Upper lobe of left lung (tissue), 6 donors: ENCODE results near the gene RAB40B. TPM values are rescaled to one million over a fixed set of nuclear protein-coding genes. Genes with fewer than 3 reads are reported as not detected.
A peak's percentile ranks its signal among the peaks of the same experiment; 100 is the strongest.

ENCODE experiments used
- ATAC-seq, 2 donors: fragments of 200-7000 bp; cut with Tn5 transposase; one replicate each; pipeline ENCODE4 v1.9.1; 2022; ENCODE audit warnings: mild to moderate bottlenecking in 2 of 2, moderate library complexity in 2 of 2; ENCODE audit not compliant: low FRiP score in 2 of 2
- DNase-seq, 2 donors: peaks; one replicate each; pipeline ENCODE4 v3.0.0-alpha.2; 2019 to 2020
- H3K27ac ChIP-seq, 4 donors: fragments of 200-600 bp; sonication (generic); one replicate each; pipeline ENCODE4 v1.5.1; 2016 to 2019
- H3K27me3 ChIP-seq, 4 donors: fragments of 200-600 bp; sonication (generic); one replicate each; pipeline ENCODE4 v1.5.1; 2017 to 2019
- H3K36me3 ChIP-seq, 4 donors: fragments of 200-600 bp; sonication (generic); one replicate each; pipeline ENCODE4 v1.5.1; 2016 to 2019
- H3K4me1 ChIP-seq, 4 donors: fragments of 200-600 bp; sonication (generic); one replicate each; pipeline ENCODE4 v1.5.1; 2018 to 2019
- H3K4me3 ChIP-seq, 4 donors: fragments of 200-600 bp; sonication (generic); one replicate each; pipeline ENCODE4 v1.5.1; 2017 to 2019; ENCODE audit warnings: mild to moderate bottlenecking in 2 of 4, moderate library complexity in 1 of 4
- H3K9me3 ChIP-seq, 4 donors: fragments of 200-600 bp; sonication (generic); one replicate each; pipeline ENCODE4 v1.5.1; 2018 to 2019
- CTCF ChIP-seq, 6 experiments: fragments of 450-650 bp in 4 of 6; fragments of 200-600 bp in 2 of 6; sonication (generic) in 2 of 6; IDR thresholded peaks; one replicate each; pipeline ENCODE4 v1.5.1; 2016 to 2019; ENCODE audit warnings: antibody characterized with exemption in 6 of 6
- EP300 ChIP-seq, 4 donors: sonication (generic); formaldehyde crosslinking; IDR thresholded peaks; one replicate each; pipeline ENCODE4 v1.5.1; 2017; ENCODE audit warnings: antibody characterized with exemption in 4 of 4, control low read depth in 2 of 4
- POLR2A ChIP-seq, 4 donors: fragments of 450-650 bp; IDR thresholded peaks; one replicate each; pipeline ENCODE4 v1.5.1; 2016 to 2017; ENCODE audit warnings: antibody characterized with exemption in 4 of 4, mild to moderate bottlenecking in 2 of 4
- POLR2AphosphoS5 ChIP-seq, 2 donors: sonication (generic); formaldehyde crosslinking; IDR thresholded peaks; one replicate each; pipeline ENCODE4 v1.5.1; 2017; ENCODE audit warnings: antibody characterized with exemption in 2 of 2
- WGBS, 2 donors: methylation state at CpG; one replicate each; pipeline ENCODE4 v1.1.5; 2017 to 2018; 5-methylcytosine and 5-hydroxymethylcytosine counted together
- total RNA-seq, 6 donors: library from RNA; depleted of rRNA in 4 of 6; stranded (reverse); fragments of >200 nt in 4 of 6; gene quantifications; one replicate each; pipeline versions ENCODE4 v1.1.0 to v1.2.1, GENCODE V29; 2016 to 2021
- donor health status: DM: no; HTN: no; CAD: no; lungs with moderate emphysema.
- donor health status: DM: no; HTN: yes; CAD: no; lungs with severe emphysema.

RAB40B gene
- total RNA-seq, 6 donors from 2014 or later = 7.8 to 23.7 (median 11.4) TPM

GRCh38 chr17:82709024-82709675 is 10.7 kb upstream of the RAB40B start:
- Histone ChIP-seq H3K27ac (no peak overlapping the region), H3K4me1 (no peaks in the 10 kb centered on the region), H3K4me3 (no peak overlapping the region), H3K9me3 (no peaks in the 10 kb centered on the region), H3K36me3 (no peaks in the 10 kb centered on the region), H3K27me3 (no peaks in the 10 kb centered on the region)
- 50 to 86% methylated on average over 3 to 5 of the region's 9 CpGs for WGBS, 2 donors
- TF ChIP-seq POLR2AphosphoS5 (IDR thresholded peaks at IDR 0.05) (no peak), POLR2A (IDR thresholded peaks at IDR 0.05) (no peak), EP300 (IDR thresholded peaks at IDR 0.05) (no peak), CTCF (IDR thresholded peaks at IDR 0.05) (no peak)
- DNase-seq = no peak
- ATAC-seq = no peak

GRCh38 chr17:82705756-82706155 is 7.3 kb upstream of the RAB40B start:
- H3K27me3 ChIP-seq = no peaks in the 10 kb centered on the region
- H3K36me3 ChIP-seq = no peaks in the 10 kb centered on the region
- 89 to 94% methylated on average over 3 to 14 of the region's 18 CpGs for WGBS, 2 donors
- DNase-seq (peak in 1 of 2 donors; percentile 76), ATAC-seq (no peak)
- H3K27ac ChIP-seq = no peak overlapping the region
- no peak overlapping the region for H3K4me3 ChIP-seq
- H3K4me1 ChIP-seq = no peaks in the 10 kb centered on the region
- TF ChIP-seq EP300 (IDR thresholded peaks at IDR 0.05) (no peak), POLR2AphosphoS5 (IDR thresholded peaks at IDR 0.05) (no peak), CTCF (IDR thresholded peaks at IDR 0.05) (no peak), POLR2A (IDR thresholded peaks at IDR 0.05) (no peak)
- no peaks in the 10 kb centered on the region for H3K9me3 ChIP-seq

- H3K4me1 ChIP-seq = no peaks in the 10 kb centered on the region
- no peak overlapping the region for H3K27ac ChIP-seq
- TF ChIP-seq POLR2AphosphoS5 (IDR thresholded peaks at IDR 0.05) = no peak
- no peak for TF ChIP-seq CTCF (IDR thresholded peaks at IDR 0.05)
- TF ChIP-seq EP300 (IDR thresholded peaks at IDR 0.05) = no peak
- no peak for TF ChIP-seq POLR2A (IDR thresholded peaks at IDR 0.05)
- ATAC-seq = no peak
- H3K9me3 ChIP-seq = no peaks in the 10 kb centered on the region
- H3K4me3 ChIP-seq = no peak overlapping the region
- DNase-seq = peak in 1 of 2 donors; percentile 52
- 84 to 90% methylated on average over 5 to 13 of the region's 13 CpGs for WGBS, 2 donors
- no peaks in the 10 kb centered on the region for H3K36me3 ChIP-seq
- no peaks in the 10 kb centered on the region for H3K27me3 ChIP-seq
These were observed 6.4 kb upstream of the RAB40B start for GRCh38 chr17:82704886-82705285.

GRCh38 chr17:82703935-82704865 is 5.7 kb upstream of the RAB40B start:
- ATAC-seq (no peak), DNase-seq (peak in 1 of 2 donors; percentile 62)
- H3K27ac ChIP-seq = no peak overlapping the region
- no peaks in the 10 kb centered on the region for H3K9me3 ChIP-seq
- no peaks in the 10 kb centered on the region for H3K36me3 ChIP-seq
- no peak for TF ChIP-seq POLR2A (IDR thresholded peaks at IDR 0.05)
- no peak for TF ChIP-seq POLR2AphosphoS5 (IDR thresholded peaks at IDR 0.05)
- TF ChIP-seq EP300 (IDR thresholded peaks at IDR 0.05) = no peak
- TF ChIP-seq CTCF (IDR thresholded peaks at IDR 0.05) = no peak
- H3K27me3 ChIP-seq = no peaks in the 10 kb centered on the region
- WGBS, 2 donors = 74 to 79% methylated on average over 25 to 38 of the region's 38 CpGs
- H3K4me1 ChIP-seq = peaks cover 3 to 4% (median 3%) of the 10 kb centered on the region in 4 donors
- no peak overlapping the region for H3K4me3 ChIP-seq
